H9 (cell line): ENCODE results near the gene WDR74. TPM values are rescaled to one million over a fixed set of nuclear protein-coding genes. Genes with fewer than 3 reads are reported as not detected.

Experiments
- DNase-seq: peaks from one replicate; pipeline ENCODE4 v3.0.0-alpha.2; 2017
- H2AFZ ChIP-seq: one replicate; pipeline ENCODE4 v1.6.1; 2013; ENCODE audit warnings: mild to moderate bottlenecking, low read length, control low read depth, moderate library complexity
- H2AK5ac ChIP-seq: 2 replicates; pipeline ENCODE4 v1.6.1; 2013; ENCODE audit warnings: low read length, control low read depth, mixed read lengths; ENCODE audit not compliant: insufficient read length
- H2BK120ac ChIP-seq: one replicate; pipeline ENCODE4 v1.6.1; 2013; ENCODE audit warnings: low read depth, mild to moderate bottlenecking, low read length, control low read depth, inconsistent platforms; ENCODE audit not compliant: poor library complexity, severe bottlenecking
- H2BK12ac ChIP-seq: 2 replicates; pipeline ENCODE4 v1.6.1; 2013; ENCODE audit warnings: low read length, control low read depth, mixed read lengths, low read depth; ENCODE audit not compliant: insufficient read length
- H2BK15ac ChIP-seq: 2 replicates; pipeline ENCODE4 v1.6.1; 2013; ENCODE audit warnings: low read depth, low read length, control low read depth
- H2BK20ac ChIP-seq: one replicate; pipeline ENCODE4 v1.6.1; 2013; ENCODE audit warnings: low read depth, mild to moderate bottlenecking, low read length, control low read depth, inconsistent platforms; ENCODE audit not compliant: poor library complexity, severe bottlenecking
- H2BK5ac ChIP-seq: 2 replicates; pipeline ENCODE4 v1.6.1; 2013; ENCODE audit warnings: low read length, control low read depth, mixed read lengths; ENCODE audit not compliant: insufficient read length
- H3K14ac ChIP-seq: 2 replicates; pipeline ENCODE4 v1.6.1; 2013; ENCODE audit warnings: low read length, control low read depth; ENCODE audit not compliant: insufficient read depth
- H3K18ac ChIP-seq: 2 replicates; pipeline ENCODE4 v1.6.1; 2013; ENCODE audit warnings: low read depth, mild to moderate bottlenecking, mixed read lengths, low read length, control low read depth; ENCODE audit not compliant: insufficient read length
- H3K23ac ChIP-seq: 2 replicates; pipeline ENCODE4 v1.6.1; 2013; ENCODE audit warnings: low read length, control low read depth, mixed read lengths, low read depth; ENCODE audit not compliant: insufficient read length
- H3K23me2 ChIP-seq: 2 replicates; pipeline ENCODE4 v1.6.1; 2013; ENCODE audit warnings: low read depth, mild to moderate bottlenecking, mixed read lengths, low read length, control low read depth; ENCODE audit not compliant: insufficient read length, poor library complexity, severe bottlenecking
- H3K27ac ChIP-seq: 2 replicates; pipeline ENCODE4 v1.5.1; 2013; ENCODE audit warnings: low read length, control low read depth, mixed read lengths, low read depth; ENCODE audit not compliant: insufficient read length
- H3K27me3 ChIP-seq: 2 replicates; pipeline ENCODE4 v1.6.1; 2013; ENCODE audit warnings: low read length, control low read depth, inconsistent platforms; ENCODE audit not compliant: insufficient read depth
- H3K4ac ChIP-seq: 2 replicates; pipeline ENCODE4 v1.6.1; 2013; ENCODE audit warnings: low read depth, mild to moderate bottlenecking, control low read depth, inconsistent platforms, low read length, moderate library complexity
- H3K4me1 ChIP-seq: 2 replicates; pipeline ENCODE4 v1.6.1; 2013; ENCODE audit warnings: low read length, control low read depth, inconsistent platforms; ENCODE audit not compliant: insufficient read depth
- H3K4me2 ChIP-seq: 2 replicates; pipeline ENCODE4 v1.6.1; 2013; ENCODE audit warnings: low read length, control low read depth, mixed read lengths; ENCODE audit not compliant: insufficient read length, insufficient read depth
- H3K56ac ChIP-seq: 2 replicates; pipeline ENCODE4 v1.6.1; 2013; ENCODE audit warnings: low read depth, mild to moderate bottlenecking, mixed read lengths, low read length, control low read depth; ENCODE audit not compliant: insufficient read length
- H3K79me1 ChIP-seq: 2 replicates; pipeline ENCODE4 v1.6.1; 2013; ENCODE audit warnings: low read depth, mild to moderate bottlenecking, moderate library complexity, low read length, control low read depth, inconsistent platforms; ENCODE audit not compliant: insufficient read depth, poor library complexity, severe bottlenecking
- H3K79me2 ChIP-seq: 2 replicates; pipeline ENCODE4 v1.6.1; 2013; ENCODE audit warnings: low read length, control low read depth, inconsistent platforms; ENCODE audit not compliant: insufficient read depth
- H3K9ac ChIP-seq: 2 replicates; pipeline ENCODE4 v1.6.1; 2013; ENCODE audit warnings: low read length, control low read depth, mixed read lengths; ENCODE audit not compliant: insufficient read length; ENCODE audit errors: extremely low read depth
- H3K9me3 ChIP-seq: one replicate; pipeline ENCODE4 v1.6.1; 2013; ENCODE audit warnings: low read depth, low read length, inconsistent platforms; ENCODE audit not compliant: control insufficient read depth
- H3T11ph ChIP-seq: one replicate; pipeline ENCODE4 v1.6.1; 2013; ENCODE audit warnings: mild to moderate bottlenecking, low read length, control low read depth, inconsistent platforms
- H4K20me1 ChIP-seq: one replicate; pipeline ENCODE4 v1.6.1; 2013; ENCODE audit not compliant: control insufficient read depth, insufficient read length, insufficient read depth
- H4K5ac ChIP-seq: 2 replicates; pipeline ENCODE4 v1.6.1; 2013; ENCODE audit warnings: low read depth, mild to moderate bottlenecking, mixed read lengths, low read length, control low read depth; ENCODE audit not compliant: insufficient read length
- H4K8ac ChIP-seq: replicated peaks from 2 replicates; pipeline ENCODE4 v1.6.1; 2013; ENCODE audit warnings: low read length, control low read depth, mixed read lengths, low read depth; ENCODE audit not compliant: insufficient read length
- H4K91ac ChIP-seq: 2 replicates; pipeline ENCODE4 v1.6.1; 2013; ENCODE audit warnings: low read depth, mild to moderate bottlenecking, moderate library complexity, mixed read lengths, low read length, control low read depth; ENCODE audit not compliant: insufficient read length
- H3K27ac Mint-ChIP-seq, 3 experiments: 2 replicates in 2 of 3; 3 replicates in 1 of 3; pipeline ENCODE4 v1.8.0; 2020 to 2021; ENCODE audit warnings: mixed read lengths in 3 of 3, mild to moderate bottlenecking in 1 of 3, moderate library complexity in 1 of 3
- H3K27me3 Mint-ChIP-seq: 2 replicates; pipeline ENCODE4 v1.8.0; 2021; ENCODE audit warnings: low read depth, mild to moderate bottlenecking, moderate library complexity, mixed read lengths
- H3K36me3 Mint-ChIP-seq, 3 experiments: 2 replicates in 2 of 3; 3 replicates in 1 of 3; pipeline ENCODE4 v1.8.0; 2020 to 2021; ENCODE audit warnings: low read depth in 3 of 3, mixed read lengths in 3 of 3; ENCODE audit not compliant: insufficient read depth in 1 of 3
- H3K4me1 Mint-ChIP-seq, 2 experiments: 2 replicates each; pipeline ENCODE4 v1.8.0; 2020; ENCODE audit warnings: mixed read lengths in 2 of 2
- H3K4me3 Mint-ChIP-seq, 2 experiments: 2 replicates in 1 of 2; 3 replicates in 1 of 2; pipeline ENCODE4 v1.8.0; 2020 to 2021; ENCODE audit warnings: mild to moderate bottlenecking in 2 of 2, mixed read lengths in 2 of 2, moderate library complexity in 1 of 2
- H3K9me3 Mint-ChIP-seq, 2 experiments: 2 replicates in 1 of 2; 3 replicates in 1 of 2; pipeline ENCODE4 v1.8.0; 2020; ENCODE audit warnings: mild to moderate bottlenecking in 2 of 2, mixed read lengths in 2 of 2, moderate library complexity in 1 of 2
- CTCF ChIP-seq: fragments of 200-600 bp; sonication (generic); conservative IDR thresholded peaks from 3 replicates; pipeline ENCODE4 v1.8.0; 2021; ENCODE audit warnings: antibody characterized with exemption, mild to moderate bottlenecking
- WGBS: extraction: QIAGEN DNeasy Blood & Tissue Kit; methylation state at CpG from one replicate; pipeline ENCODE4 v1.1.7; 2013; ENCODE audit warnings: missing lambda C conversion rate, low lambda C conversion rate, mixed read lengths; ENCODE audit not compliant: insufficient read length; ENCODE audit errors: extremely low coverage; 5-methylcytosine and 5-hydroxymethylcytosine counted together
- microRNA-seq: library from miRNA; unstranded; fragments of <30 nt; microRNA quantifications from one replicate; pipeline ENCODE4, GENCODE V29; 2020; ENCODE audit warnings: borderline microRNAs expressed
- total RNA-seq: library from RNA; stranded (reverse); gene quantifications from 2 replicates; pipeline ENCODE4 v1.2.1, GENCODE V29; 2021

Gene WDR74
- total RNA-seq, 1 experiment from 2014 or later: 121 TPM

GRCh38 chr11:62786318-62787004 lies 52.9 kb downstream of the WDR74 start:
- peaks cover 25 to 71% (median 55%) of the 10 kb centered on the region in 3 experiments for H3K36me3 Mint-ChIP-seq

More at GRCh38 chr11:62786318-62787004, 52.9 kb downstream of the WDR74 start:
- Histone ChIP-seq H3K23me2 (peaks cover 4% of the 10 kb centered on the region), H4K5ac (no peak overlapping the region), H3K18ac (no peak overlapping the region), H3K79me2 (no peaks in the 10 kb centered on the region; the same call in 1 of the 2 replicates), H4K8ac (no peak overlapping the region), H3K9me3 (no peaks in the 10 kb centered on the region), H4K91ac (no peak overlapping the region), H3K4me1 (no peaks in the 10 kb centered on the region), H3K4me2 (peak overlapping the region; percentile 15), H2BK5ac (no peak overlapping the region), H3K27me3 (no peaks in the 10 kb centered on the region), H3K27ac (peak overlapping the region; percentile 1), H3K56ac (no peak overlapping the region), H2AFZ (no peak overlapping the region), H3K14ac (no peak overlapping the region), H2BK20ac (no peak overlapping the region), H4K20me1 (no peaks in the 10 kb centered on the region), H3K23ac (no peak overlapping the region), H2BK12ac (no peak overlapping the region), H3T11ph (no peak overlapping the region), H3K9ac (no peak overlapping the region), H3K4ac (no peak overlapping the region), H2BK15ac (no peak overlapping the region), H2AK5ac (no peak overlapping the region), H3K79me1 (no peaks in the 10 kb centered on the region), H2BK120ac (no peak overlapping the region)
- Mint-ChIP-seq H3K4me3 (peak overlapping the region; percentile 68 to 78), H3K27me3 (no peaks in the 10 kb centered on the region; the same call in 1 of the 2 replicates), H3K9me3 (no peaks in the 10 kb centered on the region), H3K27ac (peak overlapping the region; percentile 41 to 83 (median 74); a peak in 4 of 7 replicates), H3K4me1 (peaks cover 21 to 29% of the 10 kb centered on the region in 2 experiments)
- DNase-seq: peak; percentile 95
- TF ChIP-seq CTCF: peak; percentile 97
- WGBS: no CpG with 5 or more reads among the region's 51 CpGs

Small RNA genes lying within 50 kb of the gene (microRNA-seq; reads per million reads assigned to microRNA genes)
- gene MIR6514 (not detected), gene MIR6748 (not detected)

Other genes with a start within 250 kb of the WDR74 start
- gene TUT1, start 248.1 kb downstream of the WDR74 start, total RNA-seq: 20.7 and 24.9 TPM in 2 replicates
- 143 and 149 TPM in 2 replicates for gene MTA2, start 237.7 kb downstream of the WDR74 start, total RNA-seq
- 35.3 and 40.6 TPM in 2 replicates for gene EML3, start 226.8 kb downstream of the WDR74 start, total RNA-seq
- gene ROM1, start 226.3 kb downstream of the WDR74 start, total RNA-seq: 0.79 and 1.0 TPM in 2 replicates
- 30.6 and 30.8 TPM in 2 replicates for gene B3GAT3, start 217.6 kb downstream of the WDR74 start, total RNA-seq
- gene GANAB, start 193.0 kb downstream of the WDR74 start, total RNA-seq: 387 TPM in 2 replicates
- gene INTS5, start 186.3 kb downstream of the WDR74 start, total RNA-seq: 40.0 and 41.6 TPM in 2 replicates
- gene C11orf98, start 174.4 kb downstream of the WDR74 start, total RNA-seq: 139 and 150 TPM in 2 replicates
- gene CSKMT, start 174.3 kb downstream of the WDR74 start, total RNA-seq: 49.2 and 51.5 TPM in 2 replicates
- 11.1 and 12.3 TPM in 2 replicates for gene UQCC3, start 167.9 kb downstream of the WDR74 start, total RNA-seq
- gene LBHD1, start 167.3 kb downstream of the WDR74 start, total RNA-seq: 9.1 and 10.4 TPM in 2 replicates
- 110 and 118 TPM in 2 replicates for gene UBXN1, start 160.5 kb downstream of the WDR74 start, total RNA-seq
- 0.59 and 0.79 TPM in 2 replicates for gene LRRN4CL, start 150.1 kb downstream of the WDR74 start, total RNA-seq
- 68.4 and 77.4 TPM in 2 replicates for gene BSCL2, start 132.2 kb downstream of the WDR74 start, total RNA-seq
- gene GNG3, start 131.9 kb downstream of the WDR74 start, total RNA-seq: 3.2 and 3.4 TPM in 2 replicates
- 40.6 and 43.5 TPM in 2 replicates for gene HNRNPUL2, start 112.1 kb downstream of the WDR74 start, total RNA-seq
- gene TTC9C, start 111.1 kb downstream of the WDR74 start, total RNA-seq: 31.6 and 33.4 TPM in 2 replicates
- gene ZBTB3, start 85.4 kb downstream of the WDR74 start, total RNA-seq: 39.7 and 43.4 TPM in 2 replicates
- gene POLR2G, start 78.0 kb downstream of the WDR74 start, total RNA-seq: 126 and 129 TPM in 2 replicates
- gene TAF6L, start 68.2 kb downstream of the WDR74 start, total RNA-seq: 37.7 and 44.2 TPM in 2 replicates
- 25.0 and 25.5 TPM in 2 replicates for gene TMEM179B, start 52.2 kb downstream of the WDR74 start, total RNA-seq
- gene TMEM223, start 47.6 kb downstream of the WDR74 start, total RNA-seq: 21.7 and 22.2 TPM in 2 replicates
- 65.5 and 69.0 TPM in 2 replicates for gene NXF1, start 34.1 kb downstream of the WDR74 start, total RNA-seq
- 33.5 and 34.7 TPM in 2 replicates for gene STX5, start 7.5 kb downstream of the WDR74 start, total RNA-seq
- gene TEX54, start 6.7 kb downstream of the WDR74 start, total RNA-seq: 0.53 and 1.2 TPM in 2 replicates
- 289 and 290 TPM in 2 replicates for gene SLC3A2, start 41.3 kb upstream of the WDR74 start, total RNA-seq
- not detected in 2 replicates for gene CHRM1, start 81.8 kb upstream of the WDR74 start, total RNA-seq
- gene SLC22A6, start 145.4 kb upstream of the WDR74 start, total RNA-seq: not detected in 2 replicates
- not detected in 2 replicates for gene SLC22A8, start 176.3 kb upstream of the WDR74 start, total RNA-seq